ENCODE results near the gene DGCR2.

GRCh38 chr22:19169947-19170318 is 47.7 kb upstream of the DGCR2 start:
- TF ChIP-seq, protein P1, sequence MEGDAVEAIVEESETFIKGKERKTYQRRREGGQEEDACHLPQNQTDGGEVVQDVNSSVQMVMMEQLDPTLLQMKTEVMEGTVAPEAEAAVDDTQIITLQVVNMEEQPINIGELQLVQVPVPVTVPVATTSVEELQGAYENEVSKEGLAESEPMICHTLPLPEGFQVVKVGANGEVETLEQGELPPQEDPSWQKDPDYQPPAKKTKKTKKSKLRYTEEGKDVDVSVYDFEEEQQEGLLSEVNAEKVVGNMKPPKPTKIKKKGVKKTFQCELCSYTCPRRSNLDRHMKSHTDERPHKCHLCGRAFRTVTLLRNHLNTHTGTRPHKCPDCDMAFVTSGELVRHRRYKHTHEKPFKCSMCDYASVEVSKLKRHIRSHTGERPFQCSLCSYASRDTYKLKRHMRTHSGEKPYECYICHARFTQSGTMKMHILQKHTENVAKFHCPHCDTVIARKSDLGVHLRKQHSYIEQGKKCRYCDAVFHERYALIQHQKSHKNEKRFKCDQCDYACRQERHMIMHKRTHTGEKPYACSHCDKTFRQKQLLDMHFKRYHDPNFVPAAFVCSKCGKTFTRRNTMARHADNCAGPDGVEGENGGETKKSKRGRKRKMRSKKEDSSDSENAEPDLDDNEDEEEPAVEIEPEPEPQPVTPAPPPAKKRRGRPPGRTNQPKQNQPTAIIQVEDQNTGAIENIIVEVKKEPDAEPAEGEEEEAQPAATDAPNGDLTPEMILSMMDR (conservative IDR thresholded peaks at IDR 0.05): no peak
- no peak for TF ChIP-seq ZFX (IDR thresholded peaks at IDR 0.05)

Measured in C4-2B (cell line).